ENCODE measurements around the gene CCR9.

DNA sequence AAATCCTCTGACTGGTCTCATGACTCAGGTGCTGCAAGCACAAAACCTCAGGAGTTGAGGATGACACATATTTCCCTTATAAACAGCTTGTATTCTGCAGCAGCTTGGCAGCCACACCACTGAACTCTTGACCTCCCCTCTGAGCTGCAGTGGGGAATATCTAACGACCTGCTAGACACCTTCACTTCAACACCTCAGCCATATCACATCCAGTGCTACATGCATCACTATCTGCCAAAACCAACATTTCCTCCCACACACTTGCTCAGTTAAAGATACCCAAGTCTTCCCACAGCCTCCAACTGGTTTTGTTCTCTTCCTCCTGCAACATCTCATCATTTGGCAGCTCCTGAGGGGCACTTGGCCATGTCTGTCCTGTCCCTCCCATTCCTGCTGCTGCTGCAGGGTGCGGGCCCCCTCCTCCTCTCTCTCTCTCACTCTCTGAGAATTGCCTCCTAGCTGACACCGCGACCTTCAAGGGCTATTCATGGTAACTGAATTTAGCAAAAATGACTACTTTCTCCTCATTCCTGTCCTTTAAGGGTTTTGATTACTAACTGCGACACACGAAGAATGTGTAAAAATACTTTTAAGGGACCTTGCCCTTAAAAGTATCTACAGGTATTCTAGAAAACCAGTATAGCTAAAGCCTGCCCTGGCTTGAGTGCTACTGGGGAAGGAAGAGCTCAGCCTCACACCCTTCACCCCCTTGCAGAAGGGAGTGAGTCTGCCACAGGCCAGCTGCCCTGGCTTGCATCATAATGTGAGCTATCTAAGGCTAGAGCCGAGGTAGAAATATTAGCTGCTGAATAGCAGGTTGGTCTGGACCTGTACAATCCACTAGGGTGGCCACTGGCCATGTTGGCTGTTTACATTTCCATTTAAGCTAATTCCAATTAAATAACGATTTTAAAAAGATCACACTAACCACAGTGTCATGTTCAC lies 5.0 kb upstream of the CCR9 start:
- no peak for TF ChIP-seq POLR2A (IDR thresholded peaks at IDR 0.05)
- TF ChIP-seq, protein P1, sequence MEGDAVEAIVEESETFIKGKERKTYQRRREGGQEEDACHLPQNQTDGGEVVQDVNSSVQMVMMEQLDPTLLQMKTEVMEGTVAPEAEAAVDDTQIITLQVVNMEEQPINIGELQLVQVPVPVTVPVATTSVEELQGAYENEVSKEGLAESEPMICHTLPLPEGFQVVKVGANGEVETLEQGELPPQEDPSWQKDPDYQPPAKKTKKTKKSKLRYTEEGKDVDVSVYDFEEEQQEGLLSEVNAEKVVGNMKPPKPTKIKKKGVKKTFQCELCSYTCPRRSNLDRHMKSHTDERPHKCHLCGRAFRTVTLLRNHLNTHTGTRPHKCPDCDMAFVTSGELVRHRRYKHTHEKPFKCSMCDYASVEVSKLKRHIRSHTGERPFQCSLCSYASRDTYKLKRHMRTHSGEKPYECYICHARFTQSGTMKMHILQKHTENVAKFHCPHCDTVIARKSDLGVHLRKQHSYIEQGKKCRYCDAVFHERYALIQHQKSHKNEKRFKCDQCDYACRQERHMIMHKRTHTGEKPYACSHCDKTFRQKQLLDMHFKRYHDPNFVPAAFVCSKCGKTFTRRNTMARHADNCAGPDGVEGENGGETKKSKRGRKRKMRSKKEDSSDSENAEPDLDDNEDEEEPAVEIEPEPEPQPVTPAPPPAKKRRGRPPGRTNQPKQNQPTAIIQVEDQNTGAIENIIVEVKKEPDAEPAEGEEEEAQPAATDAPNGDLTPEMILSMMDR (IDR thresholded peaks at IDR 0.05) = no peak

Data from breast epithelium (tissue), 3 donors.